Measurements from ENCODE around the gene COL2A1. TPM values are rescaled to one million over a fixed set of nuclear protein-coding genes. Genes with fewer than 3 reads are reported as not detected.
A peak's percentile ranks its signal among the peaks of the same experiment; 100 is the strongest.

Gene COL2A1
- total RNA-seq, 1 experiment from 2014 or later: not detected

DNA sequence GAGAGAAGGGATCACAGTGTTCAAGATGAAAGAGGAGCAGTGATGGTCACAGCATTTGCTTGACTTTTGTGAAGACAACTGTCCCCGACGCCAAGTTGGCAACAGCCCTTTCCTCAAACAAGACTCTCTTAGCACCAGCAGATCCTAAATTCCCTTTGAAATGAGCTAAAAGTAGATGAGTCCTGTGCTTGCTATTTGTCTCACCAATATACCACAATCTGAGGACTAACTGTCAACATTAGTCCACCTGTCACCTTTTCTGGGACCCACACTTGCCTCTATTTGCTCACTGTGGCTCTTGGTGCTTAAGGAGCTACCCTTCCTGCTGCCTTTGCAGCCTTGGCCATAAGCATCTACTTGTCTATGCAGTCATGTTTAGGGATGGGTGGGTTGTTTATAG is 47.4 kb upstream of the COL2A1 start:
- Histone ChIP-seq H3F3A (ENCODE audit: insufficient read depth, low read depth) (peaks cover 7% of the 10 kb centered on the region; the same call in 1 of the 2 replicates), H3K79me2 (ENCODE audit: low read depth) (no peaks in the 10 kb centered on the region), H3K9me3 (ENCODE audit: insufficient read depth, low read depth) (peaks cover 6% of the 10 kb centered on the region; the same call in 1 of the 2 replicates), H3K36me3 (ENCODE audit: low read depth) (0 out of 2 replicates have a peak, but pooled peaks cover 4% of the 10 kb centered on the region), H2AFZ (no peak overlapping the region), H3K4me2 (no peak overlapping the region), H3K9me2 (ENCODE audit: insufficient read depth) (no peaks in the 10 kb centered on the region; the same call in 1 of the 2 replicates), H3K27ac (no peak overlapping the region), H3K4me3 (no peak overlapping the region), H3K27me3 (ENCODE audit: insufficient read depth, low read depth) (no peaks in the 10 kb centered on the region), H4K20me1 (ENCODE audit: insufficient read depth) (no peaks in the 10 kb centered on the region), H3K4me1 (replicated peaks; ENCODE audit: insufficient read depth) (peaks cover 15% of the 10 kb centered on the region)
- CTCF ChIA-PET: no interaction called here
- TF ChIP-seq, protein P1, sequence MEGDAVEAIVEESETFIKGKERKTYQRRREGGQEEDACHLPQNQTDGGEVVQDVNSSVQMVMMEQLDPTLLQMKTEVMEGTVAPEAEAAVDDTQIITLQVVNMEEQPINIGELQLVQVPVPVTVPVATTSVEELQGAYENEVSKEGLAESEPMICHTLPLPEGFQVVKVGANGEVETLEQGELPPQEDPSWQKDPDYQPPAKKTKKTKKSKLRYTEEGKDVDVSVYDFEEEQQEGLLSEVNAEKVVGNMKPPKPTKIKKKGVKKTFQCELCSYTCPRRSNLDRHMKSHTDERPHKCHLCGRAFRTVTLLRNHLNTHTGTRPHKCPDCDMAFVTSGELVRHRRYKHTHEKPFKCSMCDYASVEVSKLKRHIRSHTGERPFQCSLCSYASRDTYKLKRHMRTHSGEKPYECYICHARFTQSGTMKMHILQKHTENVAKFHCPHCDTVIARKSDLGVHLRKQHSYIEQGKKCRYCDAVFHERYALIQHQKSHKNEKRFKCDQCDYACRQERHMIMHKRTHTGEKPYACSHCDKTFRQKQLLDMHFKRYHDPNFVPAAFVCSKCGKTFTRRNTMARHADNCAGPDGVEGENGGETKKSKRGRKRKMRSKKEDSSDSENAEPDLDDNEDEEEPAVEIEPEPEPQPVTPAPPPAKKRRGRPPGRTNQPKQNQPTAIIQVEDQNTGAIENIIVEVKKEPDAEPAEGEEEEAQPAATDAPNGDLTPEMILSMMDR (conservative IDR thresholded peaks at IDR 0.05): no peak
- no peak for TF ChIP-seq EZH2 (IDR thresholded peaks at IDR 0.05; ENCODE audit: low read depth)
- POLR2A ChIA-PET (ENCODE audit: unreplicated experiment): no interaction called here
- peak in 1 of 2 experiments; percentile 4 for DNase-seq
- no TSS peak for BruUV-seq (replicated peaks)
- intact Hi-C loops (cut with micrococcal nuclease; ENCODE audit: unreplicated experiment): no loop called here

DNA sequence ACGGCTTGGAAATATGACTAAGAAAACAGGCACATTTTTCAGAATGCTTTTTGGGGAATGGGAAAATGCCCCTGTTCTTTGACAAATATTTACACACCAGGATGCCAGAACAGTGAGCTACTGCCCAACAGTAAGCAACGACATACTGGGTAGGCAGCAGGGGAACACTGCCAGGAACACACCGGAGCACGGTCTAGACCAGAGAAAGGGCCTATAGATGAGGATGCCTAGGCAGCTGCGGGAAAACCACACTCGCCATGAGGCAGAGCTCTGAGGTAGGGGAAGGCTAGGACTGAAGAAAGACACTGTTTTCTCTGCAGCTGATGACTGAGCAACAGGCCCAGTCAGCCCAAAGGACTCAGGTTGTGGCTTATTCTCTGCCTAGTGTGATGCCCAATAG is 45.9 kb upstream of the COL2A1 start:
- H3K27me3 ChIP-seq (ENCODE audit: insufficient read depth, low read depth): no peaks in the 10 kb centered on the region
- H3K4me1 ChIP-seq (replicated peaks; ENCODE audit: insufficient read depth): peaks cover 29% of the 10 kb centered on the region
- intact Hi-C loops (cut with micrococcal nuclease; ENCODE audit: unreplicated experiment): no loop called here
- DNase-seq: no peak
- no peak overlapping the region for H2AFZ ChIP-seq
- H3F3A ChIP-seq (ENCODE audit: insufficient read depth, low read depth): peaks cover 20% of the 10 kb centered on the region; the same call in 1 of the 2 replicates
- no peak overlapping the region for H3K4me3 ChIP-seq
- H3K27ac ChIP-seq: no peak overlapping the region
- no peak for TF ChIP-seq EZH2 (IDR thresholded peaks at IDR 0.05; ENCODE audit: low read depth)
- peaks cover 6% of the 10 kb centered on the region; the same call in 1 of the 2 replicates for H3K9me3 ChIP-seq (ENCODE audit: insufficient read depth, low read depth)
- ChIA-PET CTCF (interaction anchor here (0.7 kb wide), 1 partner anchor 139 kb away, joined by 6 read pairs; no protein-coding TSS in a partner anchor), POLR2A (ENCODE audit: unreplicated experiment) (no interaction called here)
- H3K36me3 ChIP-seq (ENCODE audit: low read depth): peaks cover 10% of the 10 kb centered on the region; the same call in 1 of the 2 replicates
- H4K20me1 ChIP-seq (ENCODE audit: insufficient read depth): no peaks in the 10 kb centered on the region
- H3K9me2 ChIP-seq (ENCODE audit: insufficient read depth): no peaks in the 10 kb centered on the region; the same call in 1 of the 2 replicates
- BruUV-seq (replicated peaks): no TSS peak
- H3K4me2 ChIP-seq: no peak overlapping the region
- no peaks in the 10 kb centered on the region for H3K79me2 ChIP-seq (ENCODE audit: low read depth)

DNA sequence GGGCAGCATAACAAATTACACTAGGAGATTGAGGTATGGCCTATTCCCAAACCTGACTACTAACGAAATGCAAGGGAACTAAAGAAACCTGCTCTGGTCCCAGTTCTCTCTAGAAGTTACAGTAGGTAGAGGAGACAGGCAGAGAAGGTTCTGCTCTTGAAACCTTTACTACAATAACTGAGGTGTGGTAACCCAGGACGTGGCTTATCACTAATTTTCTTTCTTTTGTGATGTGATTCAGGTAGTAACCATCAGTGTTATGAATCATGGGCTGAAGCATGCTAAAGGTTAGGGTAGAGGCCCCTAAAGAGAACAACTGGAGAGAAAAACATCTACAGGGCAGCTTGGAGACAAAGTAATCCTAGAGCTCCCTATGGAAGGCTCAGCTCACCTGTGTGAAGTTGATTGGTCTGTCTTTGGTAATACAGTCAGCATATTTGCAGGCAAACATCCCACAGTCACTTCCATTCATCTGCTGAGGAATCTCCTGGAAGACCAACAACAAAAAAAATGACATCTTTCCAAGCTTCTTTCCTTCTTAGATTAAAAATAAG is 41.8 kb upstream of the COL2A1 start:
- POLR2A ChIA-PET (ENCODE audit: unreplicated experiment): no interaction called here
- CTCF ChIA-PET: interaction anchor here (0.6 kb wide), 1 partner anchor 238 kb away, joined by 3 read pairs; no protein-coding TSS in a partner anchor
- peaks cover 10% of the 10 kb centered on the region; the same call in 1 of the 2 replicates for H3K36me3 ChIP-seq (ENCODE audit: low read depth)

More for the DNA sequence above, 41.8 kb upstream of the COL2A1 start:
- Histone ChIP-seq H2AFZ (no peak overlapping the region), H3K79me2 (ENCODE audit: low read depth) (no peaks in the 10 kb centered on the region), H3K4me2 (peak overlapping the region; percentile 30), H3K4me1 (replicated peaks; ENCODE audit: insufficient read depth) (peaks cover 29% of the 10 kb centered on the region), H3K9me2 (ENCODE audit: insufficient read depth) (no peaks in the 10 kb centered on the region), H3F3A (ENCODE audit: insufficient read depth, low read depth) (peaks cover 16% of the 10 kb centered on the region; the same call in 1 of the 2 replicates), H3K4me3 (no peak overlapping the region), H3K27ac (0 out of 2 replicates have a peak overlapping the region, but pooled peaks have one; percentile 13), H3K27me3 (ENCODE audit: insufficient read depth, low read depth) (no peaks in the 10 kb centered on the region), H3K9me3 (ENCODE audit: insufficient read depth, low read depth) (peaks cover 6% of the 10 kb centered on the region; the same call in 1 of the 2 replicates), H4K20me1 (ENCODE audit: insufficient read depth) (no peaks in the 10 kb centered on the region)
- no peak for TF ChIP-seq EZH2 (IDR thresholded peaks at IDR 0.05; ENCODE audit: low read depth)
- TF ChIP-seq, protein P1 (conservative IDR thresholded peaks at IDR 0.05): no peak
- intact Hi-C loops (cut with micrococcal nuclease; ENCODE audit: unreplicated experiment): no loop called here
- no peak for DNase-seq
- no TSS peak for BruUV-seq (replicated peaks)

All from PC-9 (cell line).